Liver (tissue), 9 donors: ENCODE data around the gene RASL10B. TPM values are rescaled to one million over a fixed set of nuclear protein-coding genes. Genes with fewer than 3 reads are reported as not detected.

Experiments
- DNase-seq: peaks from one replicate; pipeline ENCODE4 v3.0.0-alpha.2; 2017; ENCODE audit warnings: low spot score
- H3K27ac ChIP-seq, 2 donors: one replicate each; pipeline ENCODE4 v1.7.0; 2013; ENCODE audit warnings: inconsistent platforms in 2 of 2, low read length in 2 of 2, control low read depth in 1 of 2, low read depth in 1 of 2, mild to moderate bottlenecking in 1 of 2
- H3K27me3 ChIP-seq, 4 donors: one replicate each; pipeline versions ENCODE4 v1.6.1 to v1.7.0; 2013; ENCODE audit warnings: low read length in 3 of 4, inconsistent platforms in 1 of 4, mild to moderate bottlenecking in 1 of 4, moderate library complexity in 1 of 4; ENCODE audit not compliant: control insufficient read depth in 4 of 4, insufficient read depth in 4 of 4
- H3K36me3 ChIP-seq, 4 donors: one replicate each; pipeline versions ENCODE4 v1.6.1 to v1.7.0; 2013; ENCODE audit warnings: low read length in 3 of 4, mild to moderate bottlenecking in 3 of 4, low read depth in 1 of 4, moderate library complexity in 1 of 4; ENCODE audit not compliant: control insufficient read depth in 4 of 4, insufficient read depth in 3 of 4
- H3K4me1 ChIP-seq, 4 donors: one replicate each; pipeline versions ENCODE4 v1.6.1 to v1.7.0; 2013; ENCODE audit warnings: low read length in 3 of 4, mild to moderate bottlenecking in 3 of 4, moderate library complexity in 1 of 4; ENCODE audit not compliant: control insufficient read depth in 4 of 4, insufficient read depth in 4 of 4
- H3K4me3 ChIP-seq, 3 donors: one replicate each; pipeline versions ENCODE4 v1.6.1 to v1.7.0; 2013; ENCODE audit warnings: low read length in 3 of 3, control low read depth in 1 of 3, low read depth in 1 of 3, mild to moderate bottlenecking in 1 of 3
- H3K9ac ChIP-seq, 2 donors: one replicate each; pipeline ENCODE4 v1.7.0; 2013; ENCODE audit warnings: low read length in 2 of 2, mild to moderate bottlenecking in 2 of 2, moderate library complexity in 2 of 2, control low read depth in 1 of 2, low read depth in 1 of 2
- H3K9me3 ChIP-seq, 4 donors: one replicate each; pipeline versions ENCODE4 v1.6.1 to v1.7.0; 2013; ENCODE audit warnings: low read length in 3 of 4; ENCODE audit not compliant: control insufficient read depth in 4 of 4
- EGR1 ChIP-seq, 2 donors: IDR thresholded peaks; 2 replicates each; pipeline ENCODE4 v1.6.1; 2016 to 2018; ENCODE audit warnings: antibody characterized with exemption in 2 of 2, low read depth in 2 of 2
- FOXA1 ChIP-seq: IDR thresholded peaks from 2 replicates; pipeline ENCODE4 v1.6.1; 2016; ENCODE audit warnings: antibody characterized with exemption
- FOXA2 ChIP-seq: IDR thresholded peaks from 2 replicates; pipeline ENCODE4 v1.6.1; 2016; ENCODE audit warnings: antibody characterized with exemption
- GABPA ChIP-seq, 2 donors: IDR thresholded peaks in 1 of 2; conservative IDR thresholded peaks in 1 of 2; 2 replicates each; pipeline ENCODE4 v1.6.1; 2016; ENCODE audit warnings: antibody characterized with exemption in 2 of 2, mild to moderate bottlenecking in 1 of 2, moderate library complexity in 1 of 2
- HNF4A ChIP-seq, 2 donors: conservative IDR thresholded peaks; 2 replicates each; pipeline ENCODE4 v1.6.1; 2016; ENCODE audit warnings: antibody characterized with exemption in 2 of 2, mild to moderate bottlenecking in 2 of 2
- JUND ChIP-seq, 2 donors: IDR thresholded peaks; 2 replicates each; pipeline ENCODE4 v1.6.1; 2016; ENCODE audit warnings: antibody characterized with exemption in 2 of 2
- NR2F2 ChIP-seq: IDR thresholded peaks from 2 replicates; pipeline ENCODE4 v1.6.1; 2016; ENCODE audit warnings: antibody characterized with exemption
- RAD21 ChIP-seq, 2 donors: IDR thresholded peaks; 2 replicates each; pipeline ENCODE4 v1.6.1; 2016; ENCODE audit warnings: antibody characterized with exemption in 2 of 2, mild to moderate bottlenecking in 2 of 2
- RXRA ChIP-seq, 2 donors: IDR thresholded peaks; 2 replicates each; pipeline ENCODE4 v1.6.1; 2017 to 2018; ENCODE audit warnings: antibody characterized with exemption in 2 of 2, mild to moderate bottlenecking in 1 of 2
- SP1 ChIP-seq: IDR thresholded peaks from 2 replicates; pipeline ENCODE4 v1.6.1; 2018; ENCODE audit warnings: antibody characterized with exemption, mild to moderate bottlenecking
- TAF1 ChIP-seq: conservative IDR thresholded peaks from 2 replicates; pipeline ENCODE4 v1.6.1; 2016; ENCODE audit warnings: antibody characterized with exemption, mild to moderate bottlenecking
- YY1 ChIP-seq: IDR thresholded peaks from 2 replicates; pipeline ENCODE4 v1.6.1; 2016; ENCODE audit warnings: antibody characterized with exemption, mild to moderate bottlenecking
- WGBS: extraction: QIAGEN DNeasy Blood & Tissue Kit; methylation state at CpG from one replicate; pipeline ENCODE4 v1.1.7; 2013; 5-methylcytosine and 5-hydroxymethylcytosine counted together
- polyA plus RNA-seq, 2 donors: library from polyadenylated mRNA; stranded (reverse) in 1 of 2; unstranded in 1 of 2; fragments of 200-250 nt in 1 of 2; fragments of >200 nt in 1 of 2; fragmentation: Nextera tagmentation in 1 of 2; extraction: Ambion mirVana in 1 of 2; gene quantifications; one replicate each; pipeline versions ENCODE4 v1.2.1 to v1.2.3, GENCODE V29; 2013 to 2015
- total RNA-seq, 2 donors: library from RNA; depleted of rRNA; stranded (reverse); fragments of >200 nt; gene quantifications; one replicate each; pipeline ENCODE4 v1.2.3, GENCODE V29; 2014
- TF ChIP-seq, protein P1 (sequence below): fragments of 150-350 bp; IDR thresholded peaks from 2 replicates; pipeline ENCODE4 v1.5.1; 2017; ENCODE audit warnings: improper control_type of control experiment, low read depth, low read length; ENCODE audit not compliant: missing input control
- TF ChIP-seq, protein P2 (sequence below): IDR thresholded peaks from 2 replicates; pipeline ENCODE4 v1.6.1; 2016; ENCODE audit warnings: antibody characterized with exemption
- TF ChIP-seq, protein P3 (sequence below): IDR thresholded peaks from 2 replicates; pipeline ENCODE4 v1.6.1; 2016; ENCODE audit warnings: antibody characterized with exemption
- TF ChIP-seq, protein P4 (sequence below): IDR thresholded peaks from 2 replicates; pipeline ENCODE4 v1.6.1; 2016; ENCODE audit warnings: antibody characterized with exemption
- TF ChIP-seq, protein P5 (sequence below): IDR thresholded peaks from 2 replicates; pipeline ENCODE4 v1.6.1; 2016; ENCODE audit warnings: antibody characterized with exemption, mild to moderate bottlenecking
- donor health status: healthy.
- donor health status: healthy.
- donor health status: healthy.
- donor health status: healthy.
- donor health status: healthy.

Gene RASL10B
- total and polyA plus RNA-seq, 4 donors, result 0.42 to 3.8 (median 2.2) TPM

DNA sequence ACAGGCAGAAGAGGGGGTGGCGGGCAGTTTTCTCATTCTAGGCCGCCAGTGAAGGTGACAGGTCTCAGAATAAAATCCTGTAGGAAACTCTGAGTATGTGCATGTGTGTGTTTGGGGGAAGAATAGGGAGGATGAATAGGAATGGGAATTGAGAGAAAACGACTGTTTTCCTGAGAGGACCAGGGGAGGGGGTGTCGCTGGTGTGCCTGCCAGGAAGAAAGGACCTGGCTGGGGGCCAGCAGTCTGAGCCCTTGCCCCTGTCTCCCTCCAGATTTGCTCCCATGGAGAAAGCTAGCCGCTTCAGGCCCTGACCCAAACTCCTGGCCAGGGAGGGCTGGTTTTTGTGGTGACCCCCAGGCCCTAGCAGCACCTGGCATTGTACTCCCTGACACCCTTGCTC is 43.6 kb downstream of the RASL10B start:
- no peak for DNase-seq
- H3K27ac ChIP-seq, result no peak overlapping the region
- TF ChIP-seq FOXA1 (no peak), JUND (IDR thresholded peaks at IDR 0.05) (no peak)
- no peak overlapping the region for H3K4me3 ChIP-seq
- no peaks in the 10 kb centered on the region for H3K27me3 ChIP-seq
- peaks cover 0 to 3% (median 1%) of the 10 kb centered on the region in 4 donors for H3K4me1 ChIP-seq
- WGBS, result 79% methylated on average over 5 of the region's 5 CpGs
- no peak overlapping the region for H3K9ac ChIP-seq
- no peaks in the 10 kb centered on the region for H3K9me3 ChIP-seq
- no peaks in the 10 kb centered on the region for H3K36me3 ChIP-seq

DNA sequence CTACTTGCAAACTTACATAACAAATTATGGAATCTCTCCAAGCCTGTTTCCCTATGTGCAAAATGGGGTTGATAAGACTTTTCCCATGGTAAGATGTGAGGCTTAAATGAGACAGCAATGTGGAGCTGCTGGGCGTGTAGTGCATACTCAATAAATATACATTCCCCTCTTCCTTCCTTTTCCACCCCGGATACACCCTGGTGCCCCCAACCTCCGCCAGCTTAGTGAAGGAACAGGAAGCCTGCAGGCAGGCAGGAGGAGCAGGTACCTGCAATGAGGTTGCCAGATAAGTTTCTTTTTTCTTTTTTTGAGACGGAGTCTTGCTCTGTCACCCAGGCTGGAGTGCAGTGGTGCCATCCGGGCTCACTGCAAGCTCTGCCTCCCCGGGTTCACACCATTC is 44.1 kb downstream of the RASL10B start:
- H3K4me1 ChIP-seq, result peaks cover 0 to 3% (median 1%) of the 10 kb centered on the region in 4 donors
- H3K27ac ChIP-seq, result no peak overlapping the region

More for the DNA sequence above, 44.1 kb downstream of the RASL10B start:
- no peaks in the 10 kb centered on the region for H3K36me3 ChIP-seq
- H3K27me3 ChIP-seq, result no peaks in the 10 kb centered on the region
- TF ChIP-seq, protein P1, sequence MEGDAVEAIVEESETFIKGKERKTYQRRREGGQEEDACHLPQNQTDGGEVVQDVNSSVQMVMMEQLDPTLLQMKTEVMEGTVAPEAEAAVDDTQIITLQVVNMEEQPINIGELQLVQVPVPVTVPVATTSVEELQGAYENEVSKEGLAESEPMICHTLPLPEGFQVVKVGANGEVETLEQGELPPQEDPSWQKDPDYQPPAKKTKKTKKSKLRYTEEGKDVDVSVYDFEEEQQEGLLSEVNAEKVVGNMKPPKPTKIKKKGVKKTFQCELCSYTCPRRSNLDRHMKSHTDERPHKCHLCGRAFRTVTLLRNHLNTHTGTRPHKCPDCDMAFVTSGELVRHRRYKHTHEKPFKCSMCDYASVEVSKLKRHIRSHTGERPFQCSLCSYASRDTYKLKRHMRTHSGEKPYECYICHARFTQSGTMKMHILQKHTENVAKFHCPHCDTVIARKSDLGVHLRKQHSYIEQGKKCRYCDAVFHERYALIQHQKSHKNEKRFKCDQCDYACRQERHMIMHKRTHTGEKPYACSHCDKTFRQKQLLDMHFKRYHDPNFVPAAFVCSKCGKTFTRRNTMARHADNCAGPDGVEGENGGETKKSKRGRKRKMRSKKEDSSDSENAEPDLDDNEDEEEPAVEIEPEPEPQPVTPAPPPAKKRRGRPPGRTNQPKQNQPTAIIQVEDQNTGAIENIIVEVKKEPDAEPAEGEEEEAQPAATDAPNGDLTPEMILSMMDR, result no peak
- TF ChIP-seq, protein P2, sequence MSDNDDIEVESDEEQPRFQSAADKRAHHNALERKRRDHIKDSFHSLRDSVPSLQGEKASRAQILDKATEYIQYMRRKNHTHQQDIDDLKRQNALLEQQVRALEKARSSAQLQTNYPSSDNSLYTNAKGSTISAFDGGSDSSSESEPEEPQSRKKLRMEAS, result no peak
- TF ChIP-seq NR2F2 (no peak), RAD21 (IDR thresholded peaks at IDR 0.05) (no peak), JUND (IDR thresholded peaks at IDR 0.05) (no peak), EGR1 (IDR thresholded peaks at IDR 0.05; ENCODE audit: low read depth in 2 of 2) (no peak), TAF1 (no peak), FOXA1 (no peak), HNF4A (conservative IDR thresholded peaks at IDR 0.05) (no peak), SP1 (no peak), GABPA (IDR thresholded peaks at IDR 0.05 in 1 of 2, conservative IDR thresholded peaks at IDR 0.05 in 1 of 2) (no peak), YY1 (no peak), FOXA2 (no peak), RXRA (IDR thresholded peaks at IDR 0.05) (no peak)
- TF ChIP-seq, protein P3, sequence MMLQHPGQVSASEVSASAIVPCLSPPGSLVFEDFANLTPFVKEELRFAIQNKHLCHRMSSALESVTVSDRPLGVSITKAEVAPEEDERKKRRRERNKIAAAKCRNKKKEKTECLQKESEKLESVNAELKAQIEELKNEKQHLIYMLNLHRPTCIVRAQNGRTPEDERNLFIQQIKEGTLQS, result no peak
- TF ChIP-seq, protein P4, sequence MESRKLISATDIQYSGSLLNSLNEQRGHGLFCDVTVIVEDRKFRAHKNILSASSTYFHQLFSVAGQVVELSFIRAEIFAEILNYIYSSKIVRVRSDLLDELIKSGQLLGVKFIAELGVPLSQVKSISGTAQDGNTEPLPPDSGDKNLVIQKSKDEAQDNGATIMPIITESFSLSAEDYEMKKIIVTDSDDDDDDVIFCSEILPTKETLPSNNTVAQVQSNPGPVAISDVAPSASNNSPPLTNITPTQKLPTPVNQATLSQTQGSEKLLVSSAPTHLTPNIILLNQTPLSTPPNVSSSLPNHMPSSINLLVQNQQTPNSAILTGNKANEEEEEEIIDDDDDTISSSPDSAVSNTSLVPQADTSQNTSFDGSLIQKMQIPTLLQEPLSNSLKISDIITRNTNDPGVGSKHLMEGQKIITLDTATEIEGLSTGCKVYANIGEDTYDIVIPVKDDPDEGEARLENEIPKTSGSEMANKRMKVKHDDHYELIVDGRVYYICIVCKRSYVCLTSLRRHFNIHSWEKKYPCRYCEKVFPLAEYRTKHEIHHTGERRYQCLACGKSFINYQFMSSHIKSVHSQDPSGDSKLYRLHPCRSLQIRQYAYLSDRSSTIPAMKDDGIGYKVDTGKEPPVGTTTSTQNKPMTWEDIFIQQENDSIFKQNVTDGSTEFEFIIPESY, result no peak
- TF ChIP-seq, protein P5, sequence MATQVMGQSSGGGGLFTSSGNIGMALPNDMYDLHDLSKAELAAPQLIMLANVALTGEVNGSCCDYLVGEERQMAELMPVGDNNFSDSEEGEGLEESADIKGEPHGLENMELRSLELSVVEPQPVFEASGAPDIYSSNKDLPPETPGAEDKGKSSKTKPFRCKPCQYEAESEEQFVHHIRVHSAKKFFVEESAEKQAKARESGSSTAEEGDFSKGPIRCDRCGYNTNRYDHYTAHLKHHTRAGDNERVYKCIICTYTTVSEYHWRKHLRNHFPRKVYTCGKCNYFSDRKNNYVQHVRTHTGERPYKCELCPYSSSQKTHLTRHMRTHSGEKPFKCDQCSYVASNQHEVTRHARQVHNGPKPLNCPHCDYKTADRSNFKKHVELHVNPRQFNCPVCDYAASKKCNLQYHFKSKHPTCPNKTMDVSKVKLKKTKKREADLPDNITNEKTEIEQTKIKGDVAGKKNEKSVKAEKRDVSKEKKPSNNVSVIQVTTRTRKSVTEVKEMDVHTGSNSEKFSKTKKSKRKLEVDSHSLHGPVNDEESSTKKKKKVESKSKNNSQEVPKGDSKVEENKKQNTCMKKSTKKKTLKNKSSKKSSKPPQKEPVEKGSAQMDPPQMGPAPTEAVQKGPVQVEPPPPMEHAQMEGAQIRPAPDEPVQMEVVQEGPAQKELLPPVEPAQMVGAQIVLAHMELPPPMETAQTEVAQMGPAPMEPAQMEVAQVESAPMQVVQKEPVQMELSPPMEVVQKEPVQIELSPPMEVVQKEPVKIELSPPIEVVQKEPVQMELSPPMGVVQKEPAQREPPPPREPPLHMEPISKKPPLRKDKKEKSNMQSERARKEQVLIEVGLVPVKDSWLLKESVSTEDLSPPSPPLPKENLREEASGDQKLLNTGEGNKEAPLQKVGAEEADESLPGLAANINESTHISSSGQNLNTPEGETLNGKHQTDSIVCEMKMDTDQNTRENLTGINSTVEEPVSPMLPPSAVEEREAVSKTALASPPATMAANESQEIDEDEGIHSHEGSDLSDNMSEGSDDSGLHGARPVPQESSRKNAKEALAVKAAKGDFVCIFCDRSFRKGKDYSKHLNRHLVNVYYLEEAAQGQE, result no peak
- no peaks in the 10 kb centered on the region for H3K9me3 ChIP-seq
- H3K4me3 ChIP-seq, result no peak overlapping the region
- H3K9ac ChIP-seq, result no peak overlapping the region
- 75% methylated on average over 6 of the region's 6 CpGs for WGBS
- no peak for DNase-seq
